GM19397 (cell line): ENCODE data around the gene SENP5.
"Not testable (repeated sequence)": the region's sequence is repeated elsewhere in the genome, so short reads cannot be mapped to it uniquely, and the experiment has no call there.

Experiments used
- ATAC-seq: cut with Tn5 transposase; IDR thresholded peaks from one replicate; pipeline ENCODE4 v1.9.1; 2021; ENCODE audit warnings: mild to moderate bottlenecking, moderate library complexity; ENCODE audit not compliant: unreplicated experiment

Gene SENP5, protein sequence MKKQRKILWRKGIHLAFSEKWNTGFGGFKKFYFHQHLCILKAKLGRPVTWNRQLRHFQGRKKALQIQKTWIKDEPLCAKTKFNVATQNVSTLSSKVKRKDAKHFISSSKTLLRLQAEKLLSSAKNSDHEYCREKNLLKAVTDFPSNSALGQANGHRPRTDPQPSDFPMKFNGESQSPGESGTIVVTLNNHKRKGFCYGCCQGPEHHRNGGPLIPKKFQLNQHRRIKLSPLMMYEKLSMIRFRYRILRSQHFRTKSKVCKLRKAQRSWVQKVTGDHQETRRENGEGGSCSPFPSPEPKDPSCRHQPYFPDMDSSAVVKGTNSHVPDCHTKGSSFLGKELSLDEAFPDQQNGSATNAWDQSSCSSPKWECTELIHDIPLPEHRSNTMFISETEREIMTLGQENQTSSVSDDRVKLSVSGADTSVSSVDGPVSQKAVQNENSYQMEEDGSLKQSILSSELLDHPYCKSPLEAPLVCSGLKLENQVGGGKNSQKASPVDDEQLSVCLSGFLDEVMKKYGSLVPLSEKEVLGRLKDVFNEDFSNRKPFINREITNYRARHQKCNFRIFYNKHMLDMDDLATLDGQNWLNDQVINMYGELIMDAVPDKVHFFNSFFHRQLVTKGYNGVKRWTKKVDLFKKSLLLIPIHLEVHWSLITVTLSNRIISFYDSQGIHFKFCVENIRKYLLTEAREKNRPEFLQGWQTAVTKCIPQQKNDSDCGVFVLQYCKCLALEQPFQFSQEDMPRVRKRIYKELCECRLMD

DNA sequence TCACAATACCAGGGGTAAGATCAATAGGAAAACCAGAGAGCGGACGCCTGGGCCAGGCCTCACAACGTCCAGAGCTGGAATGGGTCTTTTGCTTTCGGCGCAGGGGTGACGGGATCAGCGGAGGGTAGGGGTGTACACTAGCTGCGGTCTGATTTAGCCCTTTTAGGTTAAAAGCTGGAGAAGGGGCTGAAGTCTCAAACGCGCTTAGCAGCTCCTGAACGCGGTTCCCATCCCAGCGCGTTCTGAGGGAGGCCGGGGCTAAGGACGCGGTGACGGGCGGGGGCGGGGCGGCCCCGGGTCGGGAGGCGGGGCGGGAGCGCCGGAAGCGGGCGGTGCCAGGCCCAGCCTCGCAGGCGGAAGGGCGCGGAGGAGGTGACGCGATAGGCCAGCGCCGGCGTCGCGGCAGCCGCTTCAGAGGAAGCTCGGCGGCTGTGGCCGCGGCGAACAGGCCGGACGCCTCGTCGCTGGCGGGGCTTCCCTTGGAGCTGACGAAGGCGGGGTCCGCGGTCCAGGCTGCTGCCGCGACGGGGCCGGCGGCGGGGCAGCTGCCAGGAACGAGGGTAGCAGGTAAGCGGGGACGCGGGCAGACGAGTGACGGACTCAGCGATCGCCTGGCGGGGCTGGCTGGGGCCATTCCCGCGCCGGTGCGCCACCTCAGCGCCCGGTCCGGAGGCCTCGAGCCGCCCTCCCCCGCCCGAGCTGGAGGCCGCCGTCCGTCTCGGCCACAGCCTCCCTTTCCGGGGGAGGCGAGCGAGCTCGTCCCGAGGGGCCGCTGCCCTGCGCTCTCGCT is at the start of gene SENP5:
Gene SENP5 (plus strand): TSS at position 414 of the 790 bp plus-strand sequence. CDS start 17,262 bp downstream, outside the sequence.
- peak; percentile 96 for ATAC-seq

- no peak for ATAC-seq
Measured at GRCh38 chr3:196821806-196822355, 45.8 kb upstream of the SENP5 start.

- ATAC-seq = not testable (repeated sequence)
Measured at GRCh38 chr3:196829651-196830050, 38.1 kb upstream of the SENP5 start.

DNA sequence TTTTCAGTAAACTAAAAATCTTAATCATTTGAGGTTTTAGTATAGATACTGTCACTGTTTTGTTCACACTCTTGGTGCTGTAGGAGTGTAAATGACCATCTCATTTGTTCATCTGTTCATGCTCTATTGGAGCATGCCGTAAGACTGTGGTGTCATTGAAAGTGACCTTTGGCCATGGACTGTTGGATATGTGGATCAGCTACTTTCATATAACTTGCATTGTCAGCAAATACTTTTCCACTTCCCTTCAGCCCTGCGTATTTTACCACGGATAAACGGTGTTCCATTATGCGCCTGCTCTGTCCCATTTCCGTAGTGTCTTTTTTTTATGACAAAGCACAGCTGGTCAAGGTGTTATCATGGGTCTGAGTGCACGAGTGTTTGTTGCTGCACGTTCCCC is 32.6 kb upstream of the SENP5 start:
- no peak for ATAC-seq

- ATAC-seq = not testable (repeated sequence)
Measured at GRCh38 chr3:196836626-196837025, 31.1 kb upstream of the SENP5 start.

GRCh38 chr3:196837819-196838420 is 29.8 kb upstream of the SENP5 start:
- ATAC-seq = no peak

DNA sequence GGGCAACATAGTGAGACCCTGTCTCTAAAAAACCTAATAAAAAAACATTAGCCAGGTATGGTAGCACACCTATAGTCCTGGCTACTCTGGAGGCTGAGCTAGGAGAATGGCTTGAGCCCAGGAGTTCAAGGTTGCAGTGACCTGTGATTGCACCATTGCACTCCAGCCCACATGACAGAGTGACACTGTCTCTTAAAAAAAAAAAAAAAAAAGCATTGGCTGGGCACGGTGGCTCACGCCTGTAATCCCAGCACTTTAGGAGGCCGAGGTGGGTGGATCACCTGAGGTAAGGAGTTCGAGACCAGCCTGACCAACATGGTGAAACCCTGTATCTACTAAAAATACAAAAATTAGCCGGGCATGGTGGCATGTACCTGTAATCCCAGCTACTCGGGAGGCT is 28.4 kb upstream of the SENP5 start:
- ATAC-seq = not testable (repeated sequence)

GRCh38 chr3:196842567-196843434 is 24.9 kb upstream of the SENP5 start:
- ATAC-seq = no peak

GRCh38 chr3:196843435-196844110 is 24.1 kb upstream of the SENP5 start:
- no peak for ATAC-seq

GRCh38 chr3:196844235-196845219 is 23.2 kb upstream of the SENP5 start:
- not testable (repeated sequence) for ATAC-seq

DNA sequence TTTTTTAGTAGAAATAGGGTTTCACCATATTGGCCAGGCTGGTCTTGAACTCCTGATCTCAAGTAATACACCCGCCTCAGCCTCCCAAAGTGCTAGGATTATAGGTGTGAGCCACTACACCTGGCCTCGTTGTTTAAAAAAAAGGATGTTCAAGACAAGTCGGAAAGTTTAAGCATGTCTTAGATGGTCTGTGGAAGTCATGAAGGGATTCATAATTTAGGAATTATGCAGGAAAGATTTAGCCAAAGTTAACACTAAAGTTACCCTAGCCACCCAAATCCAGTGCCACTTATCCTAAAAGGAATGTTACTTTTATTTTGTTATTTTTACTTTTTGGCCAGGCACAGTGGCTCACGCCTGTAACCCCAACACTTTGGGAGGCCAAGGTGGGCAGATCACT is 19.3 kb upstream of the SENP5 start:
- not testable (repeated sequence) for ATAC-seq

DNA sequence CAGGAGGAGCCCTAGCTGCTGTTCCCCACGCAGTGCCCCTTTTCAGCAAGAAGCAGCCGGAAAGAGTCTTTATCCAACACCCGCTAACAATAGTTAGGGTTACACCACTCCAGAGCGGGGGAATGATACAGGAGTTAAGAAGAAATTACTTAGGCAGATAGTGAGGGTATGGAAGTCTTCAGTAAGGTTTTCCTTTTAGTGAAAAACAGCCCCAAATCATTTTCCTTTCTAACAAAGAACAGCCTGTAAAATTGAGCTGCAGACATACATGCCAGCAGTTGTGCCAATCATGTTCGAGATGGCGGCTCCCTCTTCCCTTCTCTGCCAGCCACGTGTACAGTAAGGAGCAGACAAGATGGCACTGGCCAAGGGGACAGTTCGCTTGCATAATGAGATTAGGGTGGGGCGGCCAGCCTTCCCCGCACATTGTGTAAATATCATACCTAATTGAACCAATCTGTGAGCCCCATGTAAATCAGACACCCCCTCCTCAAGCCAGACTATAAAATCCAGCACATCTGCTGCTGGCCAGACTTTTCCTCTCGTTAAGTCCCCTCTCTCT is 18.5 kb upstream of the SENP5 start:
- no peak for ATAC-seq

DNA sequence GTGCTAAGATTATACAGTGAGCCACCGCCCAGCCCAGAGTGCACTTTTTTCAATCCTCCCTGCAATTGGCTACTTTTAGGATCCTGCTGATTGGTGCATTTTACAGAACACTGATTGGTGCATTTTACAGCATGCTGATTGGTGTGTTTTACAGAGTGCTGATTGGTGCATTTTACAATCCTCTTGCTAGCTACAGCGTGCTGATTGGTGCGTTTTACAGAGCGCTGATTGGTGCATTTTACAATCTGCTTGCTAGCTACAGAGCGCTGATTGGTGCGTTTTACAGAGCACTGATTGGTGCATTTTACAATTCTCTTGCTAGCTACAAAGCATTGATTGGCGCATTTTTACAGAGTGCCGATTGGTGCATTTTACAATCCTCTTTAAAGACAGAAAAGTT is 4.7 kb upstream of the SENP5 start:
- ATAC-seq = not testable (repeated sequence)

DNA sequence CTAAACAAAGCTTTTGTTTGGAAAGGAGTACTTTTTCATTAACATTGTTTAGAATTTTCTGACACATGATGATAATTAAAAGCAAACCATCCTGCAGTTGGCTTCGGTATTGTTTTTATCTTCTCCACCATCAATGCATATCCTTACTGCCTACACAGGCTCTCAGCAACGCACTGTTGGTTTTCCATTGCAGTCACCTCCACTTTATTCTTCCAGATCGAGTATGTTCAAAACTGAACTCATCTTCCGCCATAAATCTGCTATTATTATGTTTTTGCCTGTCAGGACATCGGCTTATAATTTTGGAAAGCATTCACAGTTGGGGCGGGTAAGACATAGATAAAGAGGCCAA is 589 bp upstream of the SENP5 start:
- no peak for ATAC-seq

GRCh38 chr3:196868297-196868661 is 559 bp downstream of the SENP5 start:
- peak; percentile 36 for ATAC-seq

- ATAC-seq = no peak
Measured at GRCh38 chr3:196872316-196872715, 4.6 kb downstream of the SENP5 start.

GRCh38 chr3:196874511-196875094 is 6.9 kb downstream of the SENP5 start:
- ATAC-seq = not testable (repeated sequence)
